ENCODE data around the gene BLMH.

The BLMH gene, protein sequence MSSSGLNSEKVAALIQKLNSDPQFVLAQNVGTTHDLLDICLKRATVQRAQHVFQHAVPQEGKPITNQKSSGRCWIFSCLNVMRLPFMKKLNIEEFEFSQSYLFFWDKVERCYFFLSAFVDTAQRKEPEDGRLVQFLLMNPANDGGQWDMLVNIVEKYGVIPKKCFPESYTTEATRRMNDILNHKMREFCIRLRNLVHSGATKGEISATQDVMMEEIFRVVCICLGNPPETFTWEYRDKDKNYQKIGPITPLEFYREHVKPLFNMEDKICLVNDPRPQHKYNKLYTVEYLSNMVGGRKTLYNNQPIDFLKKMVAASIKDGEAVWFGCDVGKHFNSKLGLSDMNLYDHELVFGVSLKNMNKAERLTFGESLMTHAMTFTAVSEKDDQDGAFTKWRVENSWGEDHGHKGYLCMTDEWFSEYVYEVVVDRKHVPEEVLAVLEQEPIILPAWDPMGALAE

GRCh38 chr17:30291543-30292285 lies at the start of gene BLMH:
BLMH (minus strand) TSS chr17:30291944; CDS start chr17:30291819, 125 bp downstream.
- peak; percentile 65 to 77 for DNase-seq (ENCODE audit: low read depth in 2 of 2)

- no peak for DNase-seq (ENCODE audit: low read depth in 2 of 2)
Measured at GRCh38 chr17:30340801-30341356, 49.1 kb upstream of the BLMH start.

DNA sequence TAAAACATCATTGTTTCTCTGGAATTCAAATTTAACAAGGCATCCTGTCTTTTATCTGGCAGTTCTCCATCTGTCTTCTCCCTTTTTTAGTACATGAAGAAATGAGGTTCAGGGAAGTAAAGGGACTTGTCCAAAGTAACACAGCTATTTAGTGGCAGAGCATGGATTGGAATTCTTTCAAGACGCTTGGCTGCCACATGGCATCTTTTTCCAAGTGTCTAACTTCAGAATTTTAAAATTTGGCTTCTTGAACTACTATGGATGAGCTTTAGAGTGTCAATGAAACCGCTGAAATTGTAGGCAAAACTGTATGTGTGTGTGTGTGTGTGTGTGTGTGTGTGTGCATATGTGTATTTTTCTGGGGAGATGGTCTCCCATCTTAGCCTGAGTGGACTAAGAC lies 47.3 kb upstream of the BLMH start:
- DNase-seq (ENCODE audit: low read depth in 2 of 2), result no peak

GRCh38 chr17:30337393-30337999 lies 45.8 kb upstream of the BLMH start:
- no peak for DNase-seq (ENCODE audit: low read depth in 2 of 2)

- DNase-seq (ENCODE audit: low read depth in 2 of 2), result peak; percentile 39 to 53
Measured at GRCh38 chr17:30336369-30337171, 44.8 kb upstream of the BLMH start.

- DNase-seq (ENCODE audit: low read depth in 2 of 2), result no peak
Measured at GRCh38 chr17:30334421-30334820, 42.7 kb upstream of the BLMH start.

DNA sequence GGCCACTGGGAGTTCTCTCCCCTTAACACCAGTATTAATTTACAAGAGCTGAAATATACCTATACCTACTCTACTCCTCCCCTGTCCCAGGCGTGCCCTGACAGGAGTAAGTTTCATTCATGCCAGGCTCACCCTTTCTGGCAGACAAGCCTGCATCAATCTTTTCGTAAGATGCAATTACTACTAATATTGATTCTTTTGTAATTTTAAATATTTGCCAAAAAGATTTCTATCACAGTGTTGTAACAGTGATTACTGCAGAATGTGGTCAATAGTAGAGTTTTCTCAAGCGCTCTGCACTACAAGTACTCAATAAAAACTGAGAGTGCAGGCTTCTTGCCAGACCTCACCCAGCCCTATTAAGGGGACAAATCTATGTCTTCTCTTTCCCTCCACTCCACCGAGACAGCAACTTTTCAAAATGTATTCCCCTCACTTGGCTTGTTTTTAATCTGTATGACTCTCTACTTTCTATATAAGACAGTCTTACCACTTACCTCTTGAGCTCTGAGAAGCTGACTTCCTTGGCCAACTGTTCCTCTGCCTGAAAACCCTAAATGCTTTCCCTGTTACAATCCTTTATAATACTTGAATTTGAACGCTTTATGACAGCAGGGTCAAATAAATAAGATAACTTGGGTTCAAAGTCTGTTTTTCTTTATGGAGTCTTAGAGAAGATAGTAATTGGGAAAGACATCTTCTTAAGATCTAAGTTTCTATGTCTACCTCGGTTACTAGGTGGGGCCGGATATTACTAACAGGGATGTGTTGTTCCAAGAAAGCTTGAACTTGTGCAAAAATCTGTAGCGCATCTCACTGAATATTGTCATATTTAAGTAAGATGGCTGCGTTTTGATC lies 42.0 kb upstream of the BLMH start, which contains the start of gene TMIGD1:
TMIGD1 (minus strand) TSS at position 555 of the 858 bp plus-strand sequence. CDS start 1,924 bp downstream, outside the sequence.
- DNase-seq (ENCODE audit: low read depth in 2 of 2), result no peak

- DNase-seq (ENCODE audit: low read depth in 2 of 2), result peak; percentile 35 to 50
Measured at GRCh38 chr17:30332057-30332542, 40.4 kb upstream of the BLMH start.

- DNase-seq (ENCODE audit: low read depth in 2 of 2), result no peak
Measured at GRCh38 chr17:30326809-30327208, 35.1 kb upstream of the BLMH start.

- DNase-seq (ENCODE audit: low read depth in 2 of 2), result no peak
Measured at GRCh38 chr17:30324723-30325122, 33.0 kb upstream of the BLMH start.

DNA sequence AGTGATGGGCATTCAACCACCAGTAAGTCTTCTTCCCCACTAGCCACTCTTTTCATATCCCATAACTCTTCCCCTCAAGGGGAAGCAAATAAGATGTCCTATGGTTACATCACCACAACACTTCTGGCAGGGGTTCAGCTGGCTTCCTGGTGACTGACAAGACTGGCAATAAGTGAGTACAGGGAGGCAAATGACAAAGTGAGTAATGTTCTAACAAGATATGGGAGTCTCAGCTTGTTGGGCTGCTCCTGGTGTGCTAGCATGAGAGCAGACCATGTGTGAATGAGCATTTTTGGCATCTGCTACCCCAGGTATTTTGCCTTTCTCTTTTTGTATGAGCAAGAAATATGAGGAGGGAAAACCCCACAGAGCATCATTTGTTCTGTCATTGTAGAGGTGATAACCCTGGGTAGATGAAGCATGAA lies 32.2 kb upstream of the BLMH start:
- peak; percentile 11 to 18 for DNase-seq (ENCODE audit: low read depth in 2 of 2)

DNA sequence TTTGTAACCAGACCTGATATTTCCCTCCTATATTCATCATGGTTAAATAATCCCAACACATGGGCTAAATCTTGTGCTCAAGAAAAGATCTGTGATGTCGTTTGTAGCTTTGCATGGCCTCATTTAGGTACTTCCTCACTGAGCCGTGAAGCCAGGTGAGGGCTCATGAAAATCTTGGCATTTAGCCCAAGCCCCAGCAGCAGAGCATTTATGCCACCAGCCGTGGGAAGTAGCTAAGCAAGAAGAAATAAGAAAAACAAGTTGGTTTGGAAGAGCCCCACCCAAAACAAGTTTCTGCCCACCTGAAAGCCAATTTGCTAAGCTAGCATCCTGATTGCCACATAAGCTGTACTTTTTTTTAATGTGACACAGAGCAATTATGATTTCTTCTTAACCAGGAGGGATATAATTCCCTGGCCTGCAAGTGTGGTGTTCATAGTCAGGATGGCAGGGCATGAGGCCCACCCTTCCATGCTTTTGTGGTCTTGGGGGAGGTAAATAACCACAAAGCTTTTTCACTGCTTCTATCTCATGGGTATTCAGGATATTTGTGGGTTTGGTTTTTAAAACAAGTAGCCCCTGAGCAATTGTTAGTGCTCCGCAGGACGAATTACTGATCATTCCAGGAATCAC lies 31.6 kb upstream of the BLMH start:
- DNase-seq (ENCODE audit: low read depth in 2 of 2), result no peak

- no peak for DNase-seq (ENCODE audit: low read depth in 2 of 2)
Measured at GRCh38 chr17:30321314-30321713, 29.6 kb upstream of the BLMH start.

DNA sequence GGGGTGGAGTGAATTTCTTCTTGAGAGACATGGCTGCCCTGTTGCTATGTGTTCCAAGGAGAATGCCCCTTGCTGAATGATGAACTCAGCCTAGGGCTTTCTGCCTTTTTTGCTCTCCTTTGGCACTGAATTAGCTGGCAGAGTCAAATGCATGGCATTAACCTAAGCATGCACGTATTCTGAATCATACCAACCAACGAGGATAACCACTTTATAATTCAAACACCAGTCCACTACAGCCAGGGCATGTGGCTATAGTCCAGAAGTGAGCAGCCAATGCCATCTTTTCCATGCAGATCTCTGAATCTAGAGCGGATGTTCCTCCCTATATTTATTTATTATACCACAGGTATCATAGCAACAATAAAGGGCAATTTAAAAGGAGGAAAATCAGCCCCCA lies 26.4 kb upstream of the BLMH start:
- DNase-seq (ENCODE audit: low read depth in 2 of 2), result no peak

GRCh38 chr17:30316736-30317135 lies 25.0 kb upstream of the BLMH start:
- DNase-seq (ENCODE audit: low read depth in 2 of 2), result no peak

GRCh38 chr17:30315106-30315505 lies 23.4 kb upstream of the BLMH start:
- no peak for DNase-seq (ENCODE audit: low read depth in 2 of 2)

DNA sequence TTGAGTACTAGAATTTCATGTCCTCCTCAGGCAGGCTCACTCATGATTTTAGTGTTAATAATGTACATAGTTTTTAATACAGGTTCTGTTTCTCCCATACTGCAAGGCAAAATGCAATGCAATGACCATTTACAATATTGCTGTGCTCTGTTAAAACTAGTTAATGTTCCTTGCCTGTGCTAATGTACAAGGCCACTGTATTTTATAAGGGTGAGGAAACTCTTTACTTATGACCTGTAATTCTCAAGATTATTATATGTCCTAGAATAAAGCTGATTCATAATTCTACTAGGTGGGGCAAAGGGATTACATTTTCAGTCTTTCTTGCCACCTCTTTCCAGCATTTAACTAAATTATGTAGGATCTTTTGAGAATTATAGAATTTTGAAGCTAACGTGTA lies 22.7 kb upstream of the BLMH start:
- DNase-seq (ENCODE audit: low read depth in 2 of 2), result no peak

GRCh38 chr17:30312226-30312625 lies 20.5 kb upstream of the BLMH start:
- DNase-seq (ENCODE audit: low read depth in 2 of 2), result no peak

- no peak for DNase-seq (ENCODE audit: low read depth in 2 of 2)
Measured at GRCh38 chr17:30310562-30310961, 18.8 kb upstream of the BLMH start.

GRCh38 chr17:30309591-30309990 lies 17.8 kb upstream of the BLMH start:
- no peak for DNase-seq (ENCODE audit: low read depth in 2 of 2)

All from stimulated activated CD4-positive, alpha-beta T cell treated with anti-CD3 and anti-CD28 coated beads, Interleukin-15, amount 100 ng/mL, for 48 hours (primary cell).